ENCODE measurements around the gene ETS1.

The ETS1 gene, protein sequence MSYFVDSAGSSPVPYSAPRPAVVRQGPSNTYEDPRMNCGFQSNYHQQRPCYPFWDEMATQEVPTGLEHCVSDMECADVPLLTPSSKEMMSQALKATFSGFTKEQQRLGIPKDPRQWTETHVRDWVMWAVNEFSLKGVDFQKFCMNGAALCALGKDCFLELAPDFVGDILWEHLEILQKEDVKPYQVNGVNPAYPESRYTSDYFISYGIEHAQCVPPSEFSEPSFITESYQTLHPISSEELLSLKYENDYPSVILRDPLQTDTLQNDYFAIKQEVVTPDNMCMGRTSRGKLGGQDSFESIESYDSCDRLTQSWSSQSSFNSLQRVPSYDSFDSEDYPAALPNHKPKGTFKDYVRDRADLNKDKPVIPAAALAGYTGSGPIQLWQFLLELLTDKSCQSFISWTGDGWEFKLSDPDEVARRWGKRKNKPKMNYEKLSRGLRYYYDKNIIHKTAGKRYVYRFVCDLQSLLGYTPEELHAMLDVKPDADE

DNA sequence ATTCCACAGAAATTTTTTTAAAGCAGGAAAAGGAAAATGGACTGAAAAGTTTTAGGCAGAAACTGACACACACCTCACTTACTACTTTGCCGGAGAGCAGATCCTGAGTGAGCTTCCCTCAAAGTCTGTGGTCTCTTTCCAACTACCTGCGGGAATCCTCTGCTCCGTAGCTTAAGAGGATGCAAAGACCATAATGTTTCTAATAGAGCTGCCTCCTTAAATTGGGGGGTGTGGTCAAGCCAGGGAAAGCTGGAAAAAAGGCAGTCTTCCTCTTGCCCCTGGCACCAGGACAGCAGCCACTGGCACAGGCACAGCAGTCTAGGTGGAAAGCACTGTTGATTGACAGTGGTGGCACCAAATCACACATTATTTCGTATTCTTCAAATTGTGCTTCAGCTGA lies at the start of gene ETS1:
Gene ETS1, minus strand, starts transcription at position 144 of the 400 bp plus-strand sequence. CDS start 14,428 bp downstream, outside the sequence.
- ATAC-seq, result no peak

DNA sequence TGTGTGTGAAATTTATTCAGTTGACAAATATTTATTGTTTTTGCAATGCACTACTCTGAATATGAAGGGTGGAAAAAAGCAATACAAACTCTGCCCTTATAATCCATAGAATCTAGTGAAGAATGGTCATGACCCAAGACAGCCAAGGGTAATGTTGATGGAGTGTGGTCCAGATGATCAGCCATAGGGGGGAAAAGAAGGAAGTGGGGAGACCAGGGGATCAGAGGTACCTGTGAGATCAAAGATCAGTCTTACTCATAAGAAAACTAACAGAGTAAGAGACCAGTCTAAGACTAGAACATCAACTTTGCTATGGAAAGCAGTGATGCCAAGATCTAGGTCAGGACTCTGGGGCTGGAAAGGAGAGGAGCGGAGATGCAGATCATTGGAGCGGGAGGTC lies 47.0 kb upstream of the ETS1 start:
- no peak for ATAC-seq

DNA sequence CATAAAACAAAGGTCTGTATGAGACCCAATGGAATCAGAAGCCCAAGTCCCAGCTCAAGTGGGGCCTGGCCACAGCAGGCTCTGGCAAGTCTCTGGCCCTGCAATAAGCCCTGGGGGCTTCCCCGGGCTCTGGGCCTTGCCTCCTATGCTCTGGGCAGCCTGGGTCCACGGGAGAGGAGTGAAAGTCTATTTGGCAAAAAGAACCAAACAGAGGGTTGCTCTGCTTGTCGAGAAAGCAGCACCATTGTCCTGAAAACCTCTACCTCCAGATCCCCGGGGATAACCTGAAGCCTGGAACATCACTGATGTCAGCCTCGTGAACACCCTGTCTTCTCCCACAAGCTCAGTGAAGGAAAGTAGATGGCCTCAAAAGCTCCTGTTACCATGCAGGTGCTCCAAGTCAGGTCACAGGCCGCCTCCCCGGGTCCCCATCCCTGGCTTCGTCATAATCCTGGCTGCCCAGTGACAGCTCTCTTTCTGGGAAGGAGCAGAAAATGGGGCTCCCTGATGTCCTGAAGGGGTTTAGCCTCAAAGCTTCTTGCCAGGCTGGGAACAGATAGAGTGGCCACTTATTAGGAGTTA lies 46.1 kb upstream of the ETS1 start:
- no peak for ATAC-seq

DNA sequence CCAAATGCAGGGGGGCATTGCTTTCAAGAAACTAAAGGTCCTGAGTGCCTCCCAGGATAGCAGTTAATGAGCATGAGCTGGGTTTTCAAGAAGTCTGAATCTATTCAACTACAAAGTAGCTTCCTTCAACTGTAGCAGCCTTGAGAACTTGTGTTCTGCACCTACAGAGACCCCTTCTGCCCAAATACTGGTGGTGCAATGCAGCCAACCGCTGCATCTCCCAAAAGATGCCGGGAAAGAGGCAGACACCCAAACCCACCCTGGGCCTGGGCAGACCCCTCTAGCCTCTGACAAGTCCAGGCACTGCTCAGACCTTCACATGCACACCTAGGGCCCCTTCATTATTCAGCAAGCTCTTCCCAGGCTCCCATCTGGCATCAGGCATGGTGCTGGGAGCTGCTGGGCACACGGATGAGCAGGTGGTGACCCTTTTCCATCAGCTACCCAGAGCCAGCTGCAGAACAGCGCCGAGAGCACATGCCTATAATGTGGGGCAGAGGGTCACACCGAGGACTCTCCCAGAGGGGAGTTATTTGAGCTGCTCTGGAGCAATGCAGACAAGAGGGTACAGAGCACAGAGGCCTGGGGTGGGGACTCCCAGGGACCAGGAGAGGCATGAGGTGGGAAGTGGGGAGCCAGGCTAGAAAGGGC lies 44.9 kb upstream of the ETS1 start:
- peak in 1 of 2 donors; percentile 10 for ATAC-seq

DNA sequence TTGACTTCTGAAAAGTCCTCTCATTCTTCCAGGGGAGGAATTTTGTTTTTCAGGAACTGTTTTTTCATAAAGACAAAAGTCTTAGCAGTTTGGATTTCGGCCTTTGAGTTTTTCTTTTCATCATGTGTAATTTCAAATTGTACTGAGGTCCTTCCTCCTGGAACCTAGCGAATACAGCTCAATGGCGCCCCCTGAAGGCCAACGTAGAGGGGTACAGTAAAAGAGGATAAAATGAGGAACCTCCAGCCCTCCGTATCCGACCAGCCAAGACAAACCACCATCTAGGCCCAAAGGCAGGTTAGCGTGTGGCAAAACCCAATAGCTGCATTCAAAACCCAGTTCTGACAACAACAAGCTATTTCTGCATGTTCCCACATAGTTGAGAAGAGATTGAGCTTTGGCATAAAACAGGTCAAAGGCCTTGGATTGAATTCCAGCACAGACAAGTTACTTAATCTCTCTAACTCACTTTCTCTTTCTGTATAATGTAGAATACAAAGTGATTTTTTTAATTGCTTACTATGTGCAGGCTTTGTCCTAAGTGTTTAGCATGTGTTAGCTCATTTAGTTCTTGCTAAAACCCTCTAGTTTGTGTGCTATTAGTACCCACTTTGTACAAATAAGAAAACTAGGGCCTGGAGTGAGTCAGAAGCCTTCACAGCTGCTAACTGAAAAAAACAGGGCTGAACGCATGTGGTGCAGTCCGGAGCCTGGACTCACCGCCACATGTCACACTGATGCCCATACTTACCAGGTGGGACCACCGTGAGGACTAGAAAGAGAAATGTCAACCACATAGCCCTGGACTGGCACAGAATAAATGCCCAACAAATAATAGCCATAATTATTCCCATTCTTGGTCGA lies 43.2 kb upstream of the ETS1 start:
- peak; percentile 62 to 67 for ATAC-seq

DNA sequence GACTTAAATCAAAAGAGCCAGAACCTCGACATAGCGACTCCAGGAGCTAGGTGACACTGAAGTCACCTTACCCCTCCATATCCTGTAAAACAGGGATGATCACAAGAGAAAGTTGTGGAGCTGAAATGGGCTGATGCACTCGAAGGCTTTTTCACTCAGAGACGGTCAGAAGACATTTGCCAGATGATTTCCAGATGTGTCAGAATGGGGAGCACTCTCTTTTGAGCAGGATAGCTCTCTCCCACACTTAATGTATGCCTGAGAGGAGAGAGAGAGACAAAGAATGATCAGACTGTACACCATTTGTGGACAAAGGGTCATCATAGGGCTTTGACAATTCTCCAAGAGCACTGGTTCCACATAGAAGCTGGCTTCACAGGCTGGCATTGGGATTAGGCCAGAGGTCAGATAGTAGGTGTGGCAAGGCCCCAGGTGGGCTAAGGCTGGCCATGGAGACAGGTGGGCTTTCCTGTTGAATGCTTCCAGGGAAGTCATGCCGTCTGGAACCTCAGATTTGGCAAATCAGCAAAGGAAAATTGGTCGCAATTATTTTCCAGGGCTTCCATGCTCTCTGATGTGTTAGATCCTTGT lies 42.3 kb upstream of the ETS1 start:
- no peak for ATAC-seq

DNA sequence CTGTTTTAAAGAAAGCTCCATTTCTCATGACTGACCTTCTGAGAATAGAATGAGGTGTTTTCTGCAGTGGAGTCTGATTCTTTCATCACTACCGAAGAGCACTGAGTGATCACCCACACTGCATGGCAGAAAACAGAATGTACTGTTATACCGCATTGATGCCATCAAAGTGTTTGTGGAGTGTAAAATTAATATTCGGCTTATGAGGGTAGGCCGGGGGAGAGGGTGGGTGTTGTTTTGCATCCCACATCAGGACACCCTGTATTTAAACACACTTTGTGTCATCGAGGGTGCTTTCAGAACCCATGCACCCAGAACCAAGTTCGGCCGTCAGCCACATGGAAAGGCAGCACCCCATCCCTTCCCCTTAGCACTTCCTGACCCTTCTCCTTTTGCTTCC lies 41.3 kb upstream of the ETS1 start:
- peak; percentile 44 to 57 for ATAC-seq

DNA sequence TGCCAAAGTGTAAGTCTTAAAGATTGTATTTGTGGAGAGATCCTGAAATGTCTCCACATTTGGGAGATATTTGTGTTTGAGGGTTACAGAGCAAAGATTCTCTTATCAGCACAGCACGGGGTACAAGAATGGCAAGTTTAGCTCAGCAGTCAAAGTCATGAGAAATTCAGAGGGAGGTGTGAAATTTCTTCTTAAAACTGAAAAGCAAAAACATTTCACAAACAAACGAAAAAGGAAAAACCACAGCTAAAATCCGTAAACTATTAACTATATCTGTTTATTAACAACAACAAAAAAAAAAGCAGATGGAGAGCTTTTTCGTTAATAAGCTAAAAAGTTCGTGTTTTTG lies 40.9 kb upstream of the ETS1 start:
- ATAC-seq, result peak; percentile 8 to 14

DNA sequence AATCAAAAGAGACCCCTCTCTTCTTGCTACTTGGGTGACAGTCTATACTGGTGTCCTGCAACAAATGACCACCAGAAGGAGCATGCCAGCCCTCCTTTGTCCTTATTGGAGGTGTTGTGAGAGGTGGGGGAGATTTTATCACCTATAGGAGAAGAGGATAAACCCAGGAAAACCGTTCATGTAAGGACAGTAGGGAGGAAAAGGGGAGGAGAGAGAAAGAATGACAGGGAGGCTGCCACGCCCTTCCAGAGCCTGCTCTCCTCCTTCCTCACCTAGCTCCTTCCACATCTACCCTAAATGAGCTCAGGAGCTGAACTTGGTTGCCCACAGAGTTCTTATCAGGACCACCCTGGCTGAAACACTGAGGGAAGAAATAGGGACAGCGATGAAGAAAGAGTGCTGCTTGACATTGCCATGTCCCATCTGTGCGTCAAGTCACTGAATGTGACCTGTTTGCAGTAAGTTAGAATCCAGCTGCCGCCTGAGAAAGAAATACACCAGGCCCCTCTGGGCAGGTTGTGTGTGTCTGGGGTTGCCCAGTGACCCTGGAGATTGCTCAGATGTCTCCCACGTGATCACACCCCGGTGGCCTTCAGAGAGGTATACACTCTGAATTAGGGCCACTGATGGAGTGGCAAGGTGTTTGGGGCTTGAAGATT lies 40.4 kb upstream of the ETS1 start:
- peak; percentile 22 to 29 for ATAC-seq

DNA sequence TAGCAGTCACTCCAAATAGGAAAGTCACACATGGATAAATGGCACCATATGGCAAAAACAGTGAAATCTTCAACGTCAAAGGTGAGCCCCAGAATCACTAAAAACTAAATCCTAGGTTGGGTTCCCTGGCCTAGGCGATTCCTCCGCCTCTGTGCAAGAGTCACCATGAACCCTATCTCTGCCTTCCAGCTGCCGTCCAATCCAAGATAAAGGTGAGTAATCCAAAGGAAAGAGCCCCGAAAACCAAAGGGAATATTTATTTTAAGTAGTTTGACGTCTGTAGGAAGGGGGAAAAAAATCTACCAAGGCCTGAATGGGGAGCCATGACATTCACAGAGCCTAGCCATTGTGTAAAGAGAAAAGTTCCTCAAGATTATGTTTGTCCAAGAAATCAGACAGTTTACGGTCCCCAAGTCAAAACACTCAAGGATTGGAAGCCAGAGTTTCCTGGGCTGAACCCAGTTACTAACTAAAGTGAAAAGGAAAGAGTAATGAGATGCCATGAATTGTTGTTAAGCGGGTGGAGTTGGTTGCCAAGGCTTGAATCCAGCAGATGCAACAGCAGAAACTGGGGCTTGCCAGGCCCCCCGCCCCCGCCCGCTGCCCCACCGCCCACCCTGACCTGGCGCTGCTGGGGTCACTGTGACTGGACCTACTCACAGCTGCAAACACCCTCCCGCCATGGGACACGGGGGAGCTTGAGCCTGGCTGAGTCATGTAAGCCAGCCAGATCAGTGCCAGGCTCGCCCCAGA lies 39.7 kb upstream of the ETS1 start:
- ATAC-seq, result no peak

DNA sequence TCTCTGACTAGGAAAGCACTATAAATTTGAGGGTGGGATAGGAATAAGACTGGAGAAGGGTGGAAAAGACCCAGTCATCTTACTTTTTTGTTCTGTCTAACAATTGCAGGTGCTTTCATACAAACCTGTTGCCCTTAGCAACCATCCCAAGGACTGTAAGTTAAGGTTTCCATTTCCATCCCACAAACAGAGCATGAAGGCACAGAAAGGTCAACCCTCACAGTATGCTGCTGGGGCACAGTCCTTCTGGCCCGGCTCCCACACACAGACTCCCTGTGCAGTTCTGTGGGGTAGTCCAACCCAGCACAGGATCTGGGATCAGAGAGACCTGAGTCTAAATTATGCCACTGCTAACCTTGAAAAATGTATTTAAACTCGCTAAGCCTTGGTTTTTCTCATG lies 38.4 kb upstream of the ETS1 start:
- no peak for ATAC-seq

DNA sequence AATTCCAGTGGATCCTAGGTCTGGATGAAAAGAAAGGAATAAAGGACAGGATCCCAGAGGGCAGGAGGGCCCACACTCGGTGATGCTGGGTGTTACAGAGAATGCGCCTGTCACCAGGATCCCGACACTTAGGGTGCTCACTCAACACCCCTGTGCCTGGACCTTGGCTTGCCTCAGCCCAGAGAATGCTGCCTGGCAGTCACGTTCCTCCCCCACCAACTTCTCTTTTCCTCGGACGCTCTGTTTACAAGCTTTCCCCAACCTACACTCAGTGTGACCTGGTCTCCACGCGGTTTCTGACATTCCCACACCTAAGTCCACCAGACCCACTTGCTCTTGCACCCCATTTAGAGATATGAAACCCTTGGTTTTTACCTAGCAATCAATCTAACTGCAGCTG lies 38.0 kb upstream of the ETS1 start:
- no peak for ATAC-seq

DNA sequence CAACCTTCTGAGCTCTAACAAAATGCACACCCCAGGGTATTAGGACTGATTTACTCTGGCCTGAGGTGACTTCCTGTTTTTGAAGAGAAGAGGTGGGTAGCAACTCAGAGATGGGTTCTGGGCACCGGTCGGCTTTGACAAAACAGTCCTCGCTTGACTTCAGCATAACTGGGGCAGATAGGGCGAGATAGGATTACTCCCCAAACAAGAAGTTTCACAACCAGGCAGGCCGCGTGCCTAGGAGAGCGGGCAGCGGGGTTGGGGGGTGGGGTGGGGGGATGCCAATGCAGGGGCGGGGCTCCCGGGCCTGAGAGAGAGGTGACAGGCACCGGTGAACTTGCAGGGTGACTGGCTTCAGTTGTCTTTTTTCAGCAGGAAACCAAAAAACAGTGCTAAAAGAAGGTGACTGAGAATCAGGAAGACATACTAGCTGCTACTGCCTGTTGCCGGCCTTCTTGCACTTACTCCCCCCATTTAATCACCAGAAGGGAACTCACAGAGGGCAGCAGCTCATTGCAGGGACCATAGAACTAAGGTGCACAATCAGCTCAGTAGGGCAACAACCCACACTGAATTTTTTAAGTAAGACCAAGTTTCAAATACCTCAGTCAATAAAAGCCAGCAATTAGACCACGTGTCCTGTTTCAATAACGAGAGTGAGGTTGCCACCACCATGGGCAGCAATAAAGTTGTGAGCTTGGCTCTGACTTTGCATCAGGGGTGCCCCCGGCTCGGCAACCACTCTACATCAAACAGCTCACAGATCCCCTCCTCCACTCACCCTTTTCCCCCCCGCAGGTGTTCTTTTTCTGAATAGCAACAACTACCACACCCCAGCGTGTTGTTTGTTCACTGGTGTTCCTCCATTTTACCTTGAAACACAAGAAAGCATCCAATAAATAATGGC lies 37.2 kb upstream of the ETS1 start:
- ATAC-seq, result peak; percentile 32 to 37

DNA sequence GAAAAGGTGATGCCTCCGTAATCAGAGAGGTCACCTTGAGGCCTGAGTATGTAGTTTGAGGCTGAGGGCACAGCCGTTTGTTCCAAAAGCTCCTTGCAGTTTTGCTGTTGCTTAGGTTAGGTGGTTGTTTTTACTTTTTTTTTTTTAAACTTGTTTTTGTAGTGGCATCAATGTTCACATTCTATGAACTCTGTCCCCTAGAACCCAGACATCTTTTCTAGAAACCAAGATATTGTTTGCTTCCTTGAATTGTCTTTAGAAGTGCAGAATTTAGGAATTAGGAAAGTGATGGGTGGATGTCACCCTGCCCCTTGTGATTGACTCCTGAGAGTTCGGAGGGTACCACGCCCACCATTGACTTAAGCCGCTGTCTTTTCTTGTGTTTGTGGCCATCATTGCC lies 35.7 kb upstream of the ETS1 start:
- ATAC-seq, result peak in 1 of 2 donors; percentile 14

DNA sequence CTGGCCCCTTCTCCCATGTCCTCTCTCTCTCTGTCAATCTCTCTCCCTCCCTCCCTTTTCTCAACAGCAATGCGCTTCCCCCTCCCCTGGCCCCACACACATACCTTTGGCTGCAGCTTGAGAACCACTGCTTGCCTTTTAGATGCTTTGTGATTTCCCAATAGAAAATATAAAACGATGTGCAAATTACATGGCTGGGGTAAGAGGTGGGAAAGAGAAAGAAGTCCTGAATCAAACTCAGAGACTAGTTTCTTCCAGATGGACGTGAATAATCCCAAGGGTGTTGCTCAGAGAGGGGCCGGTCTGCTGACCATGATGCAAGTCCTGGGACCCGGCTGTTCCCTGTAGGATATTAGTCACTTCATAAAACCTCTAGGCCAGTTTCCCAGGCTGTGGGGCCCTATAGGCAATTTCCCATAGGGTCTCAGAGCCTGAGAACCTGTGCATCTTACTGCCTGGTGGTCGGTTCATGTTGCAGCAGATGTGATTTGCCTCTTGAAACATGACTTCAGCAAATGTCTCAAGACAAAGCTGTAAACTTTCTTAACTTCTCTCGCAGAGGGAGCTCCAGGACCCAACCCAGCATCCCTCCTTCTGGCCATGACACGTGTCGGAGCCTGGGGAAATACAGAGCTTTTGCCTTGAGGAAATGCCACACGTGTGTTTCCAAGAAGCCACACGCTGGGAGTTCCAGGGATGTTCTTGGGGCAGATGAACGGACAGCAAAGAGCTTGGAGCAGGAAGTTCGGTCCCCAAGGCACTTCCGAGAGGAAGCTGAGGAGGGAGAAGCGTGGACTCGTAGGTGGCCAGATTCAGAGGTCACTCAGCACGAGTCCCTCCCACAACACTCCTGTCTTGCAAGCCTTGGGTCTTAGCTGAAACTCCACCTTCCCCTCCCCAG lies 34.5 kb upstream of the ETS1 start:
- ATAC-seq, result no peak

DNA sequence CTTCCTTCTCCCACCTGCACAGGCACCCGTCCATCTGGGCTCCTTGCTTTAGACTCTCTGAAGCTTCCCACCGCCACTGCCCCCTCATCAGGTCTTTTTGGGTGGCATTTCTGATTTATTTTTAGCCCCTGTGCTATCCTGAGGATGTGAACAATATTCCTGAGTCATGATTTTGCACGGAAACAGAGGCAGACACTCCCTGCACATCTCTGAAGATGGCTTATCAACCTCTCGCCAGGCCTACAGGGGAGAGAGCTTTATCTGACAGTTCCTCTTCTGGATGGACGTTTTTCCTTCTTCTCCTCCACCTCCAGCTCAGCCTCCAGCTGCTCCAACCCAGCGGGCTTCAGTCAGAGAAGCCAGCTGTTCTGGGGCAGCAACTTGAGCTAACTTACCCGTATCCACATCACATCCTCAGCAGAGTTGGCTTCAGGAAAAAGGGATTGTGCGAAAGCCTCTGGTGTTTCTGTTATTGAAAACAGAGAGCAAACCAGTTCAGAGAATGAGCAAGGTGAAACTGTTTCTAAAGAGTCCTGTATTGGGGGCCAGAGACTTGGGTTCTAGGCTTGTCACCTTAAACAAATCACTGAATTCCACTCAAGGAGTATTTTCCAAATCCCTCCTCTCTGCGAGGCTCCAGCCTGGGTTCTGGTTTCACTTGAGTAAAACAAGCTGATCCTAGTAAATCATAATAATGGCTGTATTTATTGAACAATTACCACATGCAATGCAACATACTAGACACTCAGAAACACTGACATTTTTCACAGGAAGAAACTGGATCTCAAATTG lies 33.1 kb upstream of the ETS1 start:
- ATAC-seq, result no peak

DNA sequence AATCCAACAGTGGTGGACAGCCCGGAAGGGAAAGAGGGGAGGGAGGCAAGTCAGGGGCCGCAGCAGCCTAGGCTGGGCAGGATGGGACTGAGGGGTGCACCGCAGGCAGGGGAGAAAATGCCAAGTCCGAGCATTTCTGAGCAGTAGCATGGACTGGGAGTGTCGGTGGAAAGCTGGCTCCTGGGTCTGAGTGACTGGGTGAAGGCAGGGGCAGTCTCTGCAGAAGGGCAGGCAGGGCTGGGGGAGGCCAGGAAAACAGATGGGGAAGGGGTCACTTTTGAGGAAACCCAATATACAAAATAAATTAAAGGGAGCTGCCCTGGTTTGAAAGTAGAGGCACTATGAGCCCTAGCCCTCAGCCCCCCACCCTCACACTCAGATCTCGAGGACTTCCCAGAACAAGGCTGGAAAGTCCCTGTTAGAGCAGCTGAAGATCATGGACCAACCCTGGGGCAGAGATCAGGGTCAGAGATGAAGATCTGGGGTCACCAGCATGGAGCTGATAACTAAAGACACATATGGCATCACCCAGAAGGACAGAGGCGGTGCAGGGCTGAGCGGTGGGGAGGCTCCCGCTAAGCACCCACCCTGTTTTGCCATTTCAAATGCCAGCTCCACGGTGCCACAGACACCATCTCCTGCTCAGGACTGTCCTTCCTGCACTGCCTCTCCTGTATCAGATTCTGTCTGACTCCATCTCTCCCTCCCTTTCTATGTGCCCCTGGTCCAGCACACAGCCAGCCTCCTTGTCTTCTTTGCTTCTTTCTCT lies 32.4 kb upstream of the ETS1 start:
- ATAC-seq, result peak; percentile 30 to 34

All from activated CD4-positive, CD25-positive, alpha-beta regulatory T cell treated with anti-CD3 and anti-CD28 coated beads, Interleukin-2, amount 50 U/mL, for 24 hours (primary cell).